HTERT RPE-1 (cell line): ENCODE data around the gene KIF20A.
"Not testable (repeated sequence)": the region's sequence is repeated elsewhere in the genome, so short reads cannot be mapped to it uniquely, and the experiment has no call there.

Experiments
- in situ Hi-C: fragments of 300-500 bp; cut with MboI; formaldehyde crosslinking; loops from 4 replicates; pipeline ENCODE4 v1.14.3; 2020; ENCODE audit warnings: low sequenced_read_pairs

KIF20A gene

DNA sequence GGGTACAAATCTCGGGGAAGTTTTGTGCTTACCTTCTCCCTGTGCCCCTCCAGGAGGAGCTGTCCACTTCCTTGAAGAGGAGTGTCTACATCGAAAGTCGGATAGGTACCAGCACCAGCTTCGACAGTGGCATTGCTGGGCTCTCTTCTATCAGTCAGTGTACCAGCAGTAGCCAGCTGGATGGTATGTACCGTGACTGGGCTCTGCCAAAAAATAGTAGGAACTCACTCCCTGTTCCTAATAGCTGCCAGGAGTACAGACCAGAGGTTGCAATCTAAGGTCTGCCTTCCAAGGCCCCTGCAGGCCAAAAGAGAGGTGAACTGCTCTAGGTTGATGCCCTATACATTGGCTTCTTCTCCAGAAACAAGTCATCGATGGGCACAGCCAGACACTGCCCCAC, 3.9 kb downstream of the KIF20A start:
- in situ Hi-C loops = no loop called here

DNA sequence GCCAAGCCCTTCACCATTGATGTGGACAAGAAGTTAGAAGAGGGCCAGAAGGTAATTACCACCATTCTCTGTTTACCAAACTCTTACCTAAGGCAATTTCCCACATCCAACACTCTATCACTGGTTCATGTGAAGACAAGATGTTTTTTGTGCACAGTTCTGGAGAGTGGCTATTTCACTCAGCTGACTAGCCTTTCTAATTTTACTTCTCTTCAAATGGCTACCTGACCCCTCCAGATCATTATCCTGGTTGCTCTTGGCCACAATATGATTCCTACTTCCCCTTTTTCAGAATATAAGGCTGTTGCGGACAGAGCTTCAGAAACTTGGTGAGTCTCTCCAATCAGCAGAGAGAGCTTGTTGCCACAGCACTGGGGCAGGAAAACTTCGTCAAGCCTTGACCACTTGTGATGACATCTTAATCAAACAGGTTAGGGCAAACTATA, 7.1 kb downstream of the KIF20A start:
- in situ Hi-C loops = no loop called here

DNA sequence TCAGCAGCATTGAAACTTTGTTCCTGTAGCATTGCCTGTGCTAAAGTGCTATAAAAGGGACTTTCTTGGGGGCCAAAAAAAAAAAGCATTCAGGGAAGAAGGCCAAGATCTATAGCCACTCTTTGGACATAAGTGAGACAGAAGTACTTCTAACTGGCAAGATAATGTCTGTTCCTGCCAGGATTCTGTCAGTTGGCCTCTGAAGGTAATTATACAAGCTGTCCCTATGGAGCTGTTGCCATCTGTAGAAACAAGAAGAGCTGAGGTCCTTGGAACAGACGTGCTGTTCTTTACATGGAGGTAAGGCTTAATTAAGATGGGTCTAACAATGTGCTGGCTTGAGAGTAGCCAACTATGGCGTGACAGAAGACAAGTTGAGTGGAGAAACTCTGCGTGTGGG, 9.7 kb downstream of the KIF20A start:
- in situ Hi-C loops = no loop called here

DNA sequence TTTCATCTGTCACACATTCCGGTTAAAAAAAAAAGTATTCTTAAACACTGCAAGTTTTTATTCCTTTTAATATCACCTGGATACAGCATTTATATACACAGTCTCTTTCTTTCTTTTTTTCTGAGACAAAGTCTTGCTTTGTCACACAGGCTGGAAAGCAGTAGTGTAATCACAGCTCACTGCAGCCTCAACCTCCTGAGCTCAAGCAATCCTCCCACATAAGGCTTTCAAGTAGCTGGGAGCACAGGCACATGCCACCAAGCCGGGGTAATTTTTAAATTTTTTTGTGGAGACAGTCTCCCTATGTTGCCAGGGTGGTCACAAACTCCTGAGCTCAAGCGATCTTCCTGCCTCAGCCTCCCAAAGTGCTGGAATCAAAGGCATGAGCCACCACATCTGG, 13.9 kb downstream of the KIF20A start:
- in situ Hi-C loops = no loop called here

DNA sequence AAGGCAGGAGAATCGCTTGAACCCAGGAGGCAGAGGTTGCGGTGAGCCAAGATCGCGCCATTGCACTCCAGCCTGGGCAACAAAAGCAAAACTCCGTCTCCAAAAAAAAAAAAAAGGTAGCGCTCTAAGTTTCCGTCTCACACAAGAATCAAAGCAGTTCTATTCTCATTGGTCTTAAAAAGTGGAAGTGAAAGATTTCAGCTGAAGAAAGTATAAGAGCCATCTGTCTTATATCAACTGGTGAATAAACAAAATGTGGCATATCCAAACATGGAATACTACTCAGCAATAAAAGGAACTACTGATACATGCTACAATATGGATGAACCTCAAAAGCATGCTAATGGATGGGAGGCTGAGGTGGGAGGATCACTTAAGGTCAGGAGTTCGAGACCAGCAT, 14.9 kb downstream of the KIF20A start:
- in situ Hi-C loops = not testable (repeated sequence)

DNA sequence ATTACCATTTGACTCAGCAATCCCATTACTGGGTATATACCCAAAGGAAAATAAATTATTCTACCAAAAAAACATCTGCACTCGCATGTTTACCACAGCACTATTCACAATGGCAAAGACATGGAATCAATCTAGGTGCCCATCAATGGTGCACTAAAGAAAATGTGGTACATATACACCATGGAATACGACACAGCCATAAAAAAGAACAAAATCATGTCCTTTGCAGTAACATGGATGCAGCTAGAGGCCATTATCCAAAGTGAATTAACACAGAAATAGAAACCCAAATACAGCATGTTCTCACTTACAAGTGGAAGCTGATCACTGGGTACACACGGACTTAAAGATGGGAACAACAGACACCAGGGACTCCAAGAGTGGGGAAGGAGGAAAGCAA, 32.1 kb downstream of the KIF20A start:
- in situ Hi-C loops = no loop called here

DNA sequence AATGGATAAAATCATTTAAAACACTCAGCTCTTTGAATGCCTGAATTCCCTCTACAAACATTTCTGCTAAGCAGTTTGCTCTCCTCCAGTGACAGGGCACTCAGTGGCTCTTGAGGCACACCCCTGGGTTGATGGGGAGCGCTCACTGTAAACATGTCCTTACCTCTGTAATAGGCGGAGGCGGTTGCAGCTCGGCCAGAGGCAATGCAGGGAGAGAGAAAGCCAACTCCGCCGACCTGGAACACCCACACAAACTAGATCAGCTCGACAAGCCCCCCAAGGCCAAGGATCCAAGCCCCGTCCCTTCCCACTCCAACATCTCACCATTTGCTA, 33.9 kb downstream of the KIF20A start:
- in situ Hi-C loops = no loop called here

DNA sequence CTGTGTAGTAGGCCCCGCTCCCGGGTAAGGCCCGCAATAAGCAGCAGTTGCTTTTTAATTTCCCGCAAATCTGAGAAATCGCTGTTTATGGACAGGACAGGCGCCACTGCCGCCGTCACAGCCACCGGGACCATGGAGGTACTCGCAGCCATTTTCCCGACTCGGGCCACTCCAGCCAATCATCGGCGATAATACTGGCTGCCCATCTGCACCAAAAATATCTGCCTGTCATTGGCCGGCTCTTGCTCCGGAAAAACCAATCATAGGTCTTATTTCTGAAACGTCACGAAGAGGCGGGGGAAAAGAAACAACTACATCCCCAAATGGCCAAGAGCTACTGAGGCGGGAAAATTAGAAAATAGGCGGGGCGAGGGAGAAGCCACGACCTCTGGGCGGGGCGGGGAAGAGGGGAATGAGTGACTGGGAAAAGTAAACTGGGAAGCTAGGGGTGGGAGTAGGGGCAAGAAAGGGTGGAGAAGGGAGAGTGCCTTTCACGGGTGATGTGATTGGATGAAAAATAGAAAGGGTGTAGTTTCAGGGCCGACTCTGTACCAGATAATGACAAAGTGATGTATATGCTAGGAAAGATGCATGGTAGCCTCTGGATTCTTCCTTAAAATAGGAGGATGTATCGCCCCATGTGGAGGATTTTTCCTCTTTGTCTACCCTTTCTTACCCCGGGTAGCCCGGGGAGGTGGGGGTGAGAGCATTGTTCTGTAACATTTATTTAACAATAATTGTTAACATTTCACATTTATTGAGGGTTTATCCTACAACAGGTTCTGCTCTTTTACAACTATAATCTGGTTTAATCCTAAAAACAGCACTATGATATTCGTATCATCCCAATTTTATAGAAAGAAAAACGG, 34.5 kb downstream of the KIF20A start, which contains the start of gene CDC23:
Gene CDC23 (minus strand): TSS at position 163 of the 869 bp plus-strand sequence. CDS start 11 bp downstream, at position 152.
- in situ Hi-C loops = no loop called here

DNA sequence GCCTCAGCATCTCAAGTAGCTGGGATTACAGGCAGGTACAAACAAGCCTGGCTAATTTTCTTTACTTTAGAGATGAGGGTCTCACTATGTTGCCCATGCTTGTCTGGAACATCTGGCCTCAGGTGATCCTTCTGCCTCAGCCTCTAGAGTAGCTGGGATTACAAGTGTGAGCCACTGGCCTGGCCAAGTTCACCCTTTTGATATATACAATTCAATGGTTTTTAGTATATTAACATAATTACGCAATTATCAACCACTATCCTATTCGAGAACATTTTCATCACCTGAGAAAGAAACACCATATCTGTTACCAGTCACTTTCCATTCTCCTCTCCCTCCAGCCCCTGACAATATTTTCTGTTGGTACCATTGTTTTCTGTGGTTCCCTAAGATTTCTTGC, 37.9 kb downstream of the KIF20A start:
- in situ Hi-C loops = no loop called here

DNA sequence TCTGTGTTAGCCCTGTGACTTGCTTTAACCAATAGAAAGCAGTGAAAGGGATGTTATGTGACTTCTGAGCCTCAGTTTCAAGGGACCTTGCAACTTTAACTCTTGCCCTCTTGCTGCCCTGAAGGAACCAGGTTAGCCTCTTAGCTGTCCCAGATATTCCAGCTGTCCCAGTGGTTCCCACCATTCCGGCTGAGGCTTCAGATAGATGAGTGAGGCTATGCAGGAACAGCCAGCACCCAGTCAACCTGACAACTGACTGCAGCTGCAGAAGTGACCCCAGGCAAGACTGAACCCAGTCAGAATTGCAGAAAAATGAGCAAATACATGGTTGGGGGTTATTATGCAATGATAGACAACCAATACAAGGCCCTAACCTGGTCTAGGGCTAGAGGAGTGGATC, 44.6 kb downstream of the KIF20A start:
- in situ Hi-C loops = no loop called here

DNA sequence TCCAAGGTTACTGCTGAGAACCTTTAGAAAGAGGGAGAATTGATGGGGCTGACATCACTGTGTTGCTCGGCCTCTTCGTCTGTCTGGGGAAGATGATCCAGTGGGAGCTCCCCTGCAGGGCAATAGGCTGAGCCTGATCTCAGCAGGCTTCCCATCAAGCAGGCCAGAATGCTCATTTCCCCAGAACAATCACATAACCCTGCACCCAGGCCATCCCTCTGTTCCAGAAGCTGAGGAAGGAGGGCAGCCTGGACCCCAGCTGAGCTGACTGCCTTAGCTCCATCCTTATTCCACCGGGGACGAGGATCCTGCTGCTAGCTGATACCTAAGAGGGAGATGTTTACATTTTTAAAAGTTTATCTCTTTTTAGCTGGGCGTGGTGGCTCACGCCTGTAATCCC, 45.8 kb downstream of the KIF20A start:
- in situ Hi-C loops = no loop called here

DNA sequence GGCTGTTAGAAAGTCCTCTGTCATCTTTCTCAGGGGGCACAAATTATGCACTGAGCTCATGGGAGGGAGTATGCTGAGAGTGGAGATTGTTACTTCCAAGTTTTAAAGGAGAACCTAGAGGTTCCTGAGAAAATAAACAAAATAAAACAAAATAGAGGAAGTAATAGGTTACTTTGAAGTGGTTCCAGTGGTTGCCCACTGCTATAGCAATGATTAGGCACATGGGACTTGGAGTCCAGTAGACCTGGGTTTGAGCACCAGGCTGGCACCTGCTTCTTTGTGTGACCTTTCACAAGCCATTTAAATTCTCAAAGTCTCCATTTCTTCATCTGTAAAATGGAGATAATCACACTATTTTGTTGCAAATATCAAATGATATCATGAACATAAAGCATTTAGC, 48.0 kb downstream of the KIF20A start:
- in situ Hi-C loops = no loop called here

DNA sequence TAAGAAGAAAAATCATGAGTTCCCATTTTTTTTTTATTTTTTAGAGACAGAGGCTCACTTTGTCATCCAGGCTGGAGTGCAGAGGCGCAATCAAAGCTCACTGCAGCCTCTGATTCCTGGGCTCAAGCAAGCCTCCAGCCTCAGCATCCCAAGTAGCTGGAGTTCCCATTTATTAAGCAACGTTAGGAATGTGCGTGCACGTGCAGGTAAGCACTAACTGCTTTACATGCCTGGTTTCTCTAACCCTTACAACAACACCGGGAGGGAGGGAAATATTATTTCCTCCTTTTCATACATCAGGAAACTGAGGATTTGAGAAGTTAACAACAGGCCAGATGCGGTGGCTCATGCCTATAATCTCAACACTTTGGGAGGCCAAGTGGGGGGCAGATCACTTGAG, 50.5 kb downstream of the KIF20A start:
- in situ Hi-C loops = no loop called here

DNA sequence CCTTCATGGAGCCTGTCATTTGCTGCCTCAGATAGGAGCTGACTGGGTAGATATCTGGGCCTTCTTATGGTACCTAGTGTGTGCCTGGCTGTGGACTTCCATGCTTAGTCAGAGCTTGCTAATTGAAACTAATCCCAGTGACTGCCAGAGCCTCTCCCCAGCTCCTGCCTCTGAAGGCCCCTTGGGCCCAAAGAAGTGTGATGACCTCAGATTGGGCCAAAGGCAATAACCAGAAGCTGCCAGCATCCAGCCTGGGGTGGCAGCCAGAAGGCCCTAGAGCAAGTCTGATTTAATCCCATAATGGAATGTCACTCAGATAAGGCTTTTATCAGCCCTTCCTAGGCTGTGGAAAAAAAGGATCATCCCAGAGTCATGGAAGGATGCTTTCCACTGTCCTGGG, 51.3 kb downstream of the KIF20A start:
- in situ Hi-C loops = no loop called here

DNA sequence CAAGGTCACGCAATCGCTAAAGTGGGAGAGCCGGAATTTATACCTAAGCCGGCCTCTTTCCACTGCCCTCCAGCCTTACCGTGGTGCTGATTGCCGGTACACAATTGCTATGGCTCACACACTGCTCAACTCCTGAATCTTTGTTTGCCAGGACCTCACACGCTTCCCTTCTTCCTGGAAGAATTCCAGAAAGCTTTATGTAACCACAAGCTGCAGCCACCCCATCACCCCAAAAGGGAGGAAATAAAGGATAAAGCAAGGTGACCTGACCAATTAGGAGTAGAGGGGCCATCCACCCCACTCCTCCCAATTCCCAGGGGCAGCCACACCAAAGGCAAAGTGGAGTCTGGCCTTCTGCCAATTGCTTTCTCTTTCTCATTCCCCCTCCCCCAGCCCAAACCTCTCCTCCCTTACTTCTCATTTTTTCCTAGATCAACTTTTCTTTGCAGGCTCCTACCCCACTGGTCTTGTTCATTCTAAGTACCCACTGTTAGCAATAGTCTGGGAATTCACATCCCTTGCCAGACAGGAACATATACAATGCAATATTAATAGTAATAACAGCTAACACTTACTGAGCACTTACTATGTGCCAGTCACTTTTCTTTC, 52.2 kb downstream of the KIF20A start:
- in situ Hi-C loops = no loop called here

DNA sequence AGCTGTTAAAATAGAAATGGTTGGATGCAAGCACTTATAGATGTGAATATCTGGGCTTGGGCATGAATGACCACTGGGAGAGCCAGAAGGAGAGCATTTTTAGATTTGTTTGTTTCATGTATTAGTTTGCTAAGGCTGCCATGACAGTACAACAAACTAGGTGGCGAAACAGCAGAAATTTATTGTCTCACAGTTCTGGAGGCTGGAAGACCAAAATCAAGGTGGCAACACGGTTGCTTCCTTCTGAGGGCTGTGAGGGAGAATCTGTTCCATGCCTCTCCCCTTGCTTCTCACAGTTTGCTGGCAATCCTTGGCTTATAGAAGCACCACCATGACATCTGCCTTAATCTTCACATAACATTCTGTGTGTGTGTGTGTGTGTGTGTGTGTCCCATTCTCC, 54.4 kb downstream of the KIF20A start:
- in situ Hi-C loops = no loop called here

DNA sequence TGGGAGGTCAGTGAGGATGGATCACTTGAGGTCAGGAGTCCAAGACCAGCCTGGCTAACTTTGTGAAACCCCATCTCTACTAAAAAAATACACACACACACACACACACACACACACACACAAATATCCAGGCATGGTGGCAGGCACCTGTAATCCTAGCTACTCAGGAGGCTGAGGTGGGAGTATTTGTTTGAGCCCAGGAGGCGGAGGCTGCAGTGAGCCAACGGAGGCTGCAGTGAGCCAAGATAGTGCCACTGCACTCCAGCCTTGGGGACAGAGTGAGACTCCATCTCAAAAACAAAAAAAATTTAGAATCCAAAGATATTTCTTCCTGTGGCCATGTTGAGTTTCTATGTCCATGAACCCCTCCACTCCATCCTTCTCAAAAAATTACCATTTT, 55.7 kb downstream of the KIF20A start:
- in situ Hi-C loops = no loop called here
